GM12874 (cell line): ENCODE data around the gene EGFR.

ENCODE experiments used
- TF ChIP-seq, protein P1 (sequence below): IDR thresholded peaks from 2 replicates; pipeline ENCODE4 v1.5.1; 2011; ENCODE audit warnings: low read depth, mild to moderate bottlenecking, control low read depth, low read length, moderate library complexity; ENCODE audit not compliant: insufficient read depth

Gene EGFR

DNA sequence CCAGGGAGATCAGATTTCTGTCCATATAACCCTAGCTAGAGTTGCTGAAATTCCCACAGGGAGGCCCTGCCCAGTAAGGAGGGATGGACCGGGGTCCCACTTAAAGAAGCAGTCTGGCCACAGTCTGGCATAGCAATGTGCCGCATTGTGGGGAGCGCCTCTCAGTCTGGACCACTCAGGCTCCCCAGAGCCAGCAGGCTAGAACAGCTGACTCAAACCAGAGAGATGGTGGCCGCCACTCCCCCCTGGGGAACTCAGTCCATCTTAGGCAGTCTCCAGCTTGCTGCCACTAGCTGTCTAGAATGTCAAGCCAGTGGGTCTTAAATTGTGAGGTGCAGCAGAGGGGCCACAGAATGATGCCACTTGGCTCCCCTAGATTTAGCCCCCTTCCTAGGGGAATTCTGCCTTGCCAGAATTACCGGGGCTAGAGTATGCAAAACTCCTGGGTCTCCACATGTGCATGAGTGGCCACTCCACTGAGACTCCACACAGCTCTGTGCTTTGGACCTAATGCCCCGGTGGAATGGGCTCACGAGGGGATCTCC, 213.0 kb downstream of the EGFR start:
- TF ChIP-seq, protein P1, sequence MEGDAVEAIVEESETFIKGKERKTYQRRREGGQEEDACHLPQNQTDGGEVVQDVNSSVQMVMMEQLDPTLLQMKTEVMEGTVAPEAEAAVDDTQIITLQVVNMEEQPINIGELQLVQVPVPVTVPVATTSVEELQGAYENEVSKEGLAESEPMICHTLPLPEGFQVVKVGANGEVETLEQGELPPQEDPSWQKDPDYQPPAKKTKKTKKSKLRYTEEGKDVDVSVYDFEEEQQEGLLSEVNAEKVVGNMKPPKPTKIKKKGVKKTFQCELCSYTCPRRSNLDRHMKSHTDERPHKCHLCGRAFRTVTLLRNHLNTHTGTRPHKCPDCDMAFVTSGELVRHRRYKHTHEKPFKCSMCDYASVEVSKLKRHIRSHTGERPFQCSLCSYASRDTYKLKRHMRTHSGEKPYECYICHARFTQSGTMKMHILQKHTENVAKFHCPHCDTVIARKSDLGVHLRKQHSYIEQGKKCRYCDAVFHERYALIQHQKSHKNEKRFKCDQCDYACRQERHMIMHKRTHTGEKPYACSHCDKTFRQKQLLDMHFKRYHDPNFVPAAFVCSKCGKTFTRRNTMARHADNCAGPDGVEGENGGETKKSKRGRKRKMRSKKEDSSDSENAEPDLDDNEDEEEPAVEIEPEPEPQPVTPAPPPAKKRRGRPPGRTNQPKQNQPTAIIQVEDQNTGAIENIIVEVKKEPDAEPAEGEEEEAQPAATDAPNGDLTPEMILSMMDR, result no peak

DNA sequence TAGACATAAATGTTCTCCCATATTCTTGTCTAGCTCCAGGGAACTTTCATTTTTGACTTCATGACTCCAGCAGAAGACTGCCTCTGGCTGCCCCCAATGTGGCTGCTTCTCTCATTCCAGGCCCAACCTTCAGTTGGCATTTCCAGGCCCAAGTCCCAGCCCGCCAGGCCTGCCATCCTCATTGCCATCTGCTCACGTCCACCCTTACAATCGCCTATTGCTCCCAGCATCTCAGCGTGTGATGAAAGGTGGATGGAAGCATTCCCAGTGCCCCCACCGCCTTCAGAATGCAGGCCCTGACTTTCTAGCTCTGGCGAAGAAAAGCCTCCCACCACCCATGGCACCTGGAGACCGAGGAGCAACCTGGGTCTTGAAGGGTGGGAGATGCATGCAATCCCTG, 214.2 kb downstream of the EGFR start:
- TF ChIP-seq, protein P1, result no peak

DNA sequence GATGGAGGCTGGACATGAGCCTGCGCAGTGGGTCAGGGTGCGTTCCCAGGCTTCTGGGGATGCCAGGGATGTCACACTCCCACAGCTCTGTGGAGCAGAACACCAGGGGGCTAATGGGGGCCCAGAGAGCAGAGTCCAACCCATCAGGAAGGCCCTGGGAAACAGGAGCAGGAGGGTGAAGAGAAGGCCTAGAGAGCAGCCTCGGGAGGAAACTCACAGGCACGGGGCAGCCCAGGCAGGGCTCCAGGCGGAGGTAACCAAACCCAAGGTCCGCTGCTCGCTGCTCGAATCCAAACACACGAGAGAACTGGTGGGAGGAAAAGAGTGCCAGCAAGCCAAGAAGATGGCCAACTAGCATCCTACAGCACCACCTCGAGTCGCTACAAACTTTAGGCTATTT, 215.6 kb downstream of the EGFR start:
- TF ChIP-seq, protein P1, result no peak

DNA sequence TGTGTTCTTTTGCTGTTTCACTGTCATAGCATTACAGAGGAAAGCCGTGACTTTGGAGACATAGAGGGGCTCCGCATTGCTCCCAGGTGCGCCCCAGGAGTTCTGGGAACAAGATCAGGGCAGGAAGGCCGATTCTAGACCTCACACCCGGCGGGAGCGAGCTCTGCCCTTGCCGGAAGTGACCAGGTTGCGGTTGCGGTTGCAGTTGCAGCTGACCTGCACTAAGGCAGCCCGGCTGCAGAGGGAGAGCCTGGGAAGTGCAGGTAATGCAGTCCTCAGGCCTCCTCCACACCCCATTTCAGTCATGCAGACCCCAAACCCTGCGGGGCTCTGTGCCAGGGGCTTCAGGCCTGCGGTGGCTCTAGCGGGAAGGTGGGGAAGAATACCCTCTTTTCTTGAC, 216.3 kb downstream of the EGFR start:
- TF ChIP-seq, protein P1, result no peak

DNA sequence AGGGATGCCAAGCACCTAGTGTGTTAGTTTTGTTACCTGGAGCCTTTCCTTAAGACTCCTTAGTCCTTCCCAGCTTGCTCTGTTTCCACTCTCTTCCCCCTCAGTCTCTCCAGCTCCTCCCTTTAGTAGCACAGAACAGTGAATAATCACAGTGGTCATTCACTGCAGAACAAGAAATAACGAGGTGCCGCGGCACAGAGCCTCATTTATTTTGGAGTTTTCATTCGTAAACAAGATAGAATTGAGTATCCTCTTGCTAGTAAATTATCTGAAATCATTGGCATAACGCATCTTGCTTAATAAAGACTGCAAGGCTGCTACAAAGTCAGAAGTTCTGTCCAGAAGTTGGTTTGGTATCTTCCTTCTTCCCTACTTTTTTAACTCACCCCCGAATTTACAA, 217.0 kb downstream of the EGFR start:
- TF ChIP-seq, protein P1, result no peak

DNA sequence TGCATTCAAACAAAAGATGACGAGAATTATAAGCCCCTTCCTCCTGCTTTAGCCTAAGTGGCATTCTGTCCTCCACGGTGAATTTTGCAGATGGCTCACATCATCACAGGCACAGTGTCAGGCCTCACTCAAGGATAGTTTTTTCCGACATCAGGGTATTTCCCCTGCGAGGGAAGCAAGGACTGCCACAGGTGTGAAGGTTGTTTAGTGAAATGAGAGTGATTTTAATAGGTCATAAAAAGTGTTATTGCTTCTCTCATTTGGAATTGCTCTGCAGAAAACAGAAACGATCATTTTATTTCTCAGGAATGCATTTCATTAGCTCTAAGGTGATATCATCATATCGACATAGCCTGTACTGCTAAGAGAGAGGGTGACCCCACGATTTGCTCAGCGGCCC, 217.7 kb downstream of the EGFR start:
- TF ChIP-seq, protein P1, result no peak

DNA sequence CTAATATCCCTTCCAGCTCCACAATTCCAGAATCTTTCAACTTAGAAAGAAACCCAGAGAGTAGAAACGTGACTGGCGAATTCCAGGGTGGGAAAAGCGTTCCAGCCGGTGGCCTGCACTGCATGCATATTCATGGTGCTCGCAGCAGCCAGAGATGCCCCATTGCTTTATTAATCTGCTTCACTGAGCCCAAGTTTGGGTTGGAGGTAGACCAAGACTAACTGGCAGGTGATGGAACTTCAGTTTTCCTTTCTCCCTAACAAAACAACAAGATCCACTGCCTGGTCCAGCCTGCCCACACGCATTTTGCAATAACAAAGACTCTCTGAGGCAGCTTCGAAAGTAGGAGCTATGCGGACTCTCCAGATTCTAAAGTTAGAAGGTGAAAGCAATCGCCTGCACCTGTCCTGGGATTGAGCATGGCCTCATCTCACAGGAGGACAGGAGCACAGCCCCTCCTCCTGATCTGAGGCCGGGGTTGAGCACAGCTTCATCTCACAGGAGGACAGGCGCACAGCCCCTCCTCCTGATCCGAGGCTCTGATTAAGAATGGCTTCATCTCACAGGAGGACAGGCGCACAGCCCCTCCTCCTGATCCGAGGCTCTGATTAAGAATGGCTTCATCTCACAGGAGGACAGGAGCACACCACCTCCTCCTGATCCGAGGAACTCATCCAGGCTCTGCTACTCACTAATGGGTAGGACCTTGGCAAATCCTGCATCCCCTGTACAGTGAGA, 218.5 kb downstream of the EGFR start:
- TF ChIP-seq, protein P1, result no peak

DNA sequence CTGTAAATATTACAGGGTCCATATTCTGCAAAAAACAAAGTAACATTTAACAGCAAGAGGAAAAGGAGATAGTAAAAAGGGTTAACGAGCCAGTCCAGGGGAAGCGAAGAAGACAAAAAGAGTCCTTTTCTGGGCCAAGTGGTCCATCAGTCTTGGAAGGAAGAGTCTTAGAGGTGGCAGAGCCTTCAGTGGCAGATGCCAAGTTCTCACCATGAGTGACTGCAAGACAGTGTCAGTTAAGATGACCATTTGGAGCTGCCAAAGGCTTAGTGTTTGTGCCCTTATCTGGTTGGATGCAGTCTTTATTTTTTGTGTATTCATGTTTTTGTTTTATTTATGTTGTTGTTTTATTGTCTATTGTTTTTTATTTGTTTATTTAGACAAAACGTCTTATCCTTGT, 220.6 kb downstream of the EGFR start:
- TF ChIP-seq, protein P1, result no peak
